ENCODE results near the gene MGLL.

DNA sequence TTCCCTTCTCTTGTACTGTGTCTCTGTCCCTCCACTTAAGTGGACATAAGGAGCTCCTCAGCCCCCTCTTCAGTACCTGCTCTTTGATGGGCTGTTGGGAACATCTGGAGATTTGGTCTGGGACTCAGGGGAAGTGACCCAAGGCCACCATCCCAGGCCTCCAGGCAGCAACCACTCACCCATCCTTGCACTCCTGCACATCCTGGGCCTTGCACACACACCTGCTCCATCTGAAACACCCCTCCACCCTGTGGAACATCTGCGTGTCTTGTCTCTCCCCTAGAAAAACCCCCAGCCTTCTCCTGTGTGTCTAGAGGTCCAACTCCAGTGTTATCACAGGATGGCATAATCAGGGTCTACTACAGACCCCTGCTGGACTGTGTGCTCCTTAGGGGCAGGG lies 75.2 kb downstream of the MGLL start:
- TF ChIP-seq EZH2phosphoT487 (IDR thresholded peaks at IDR 0.05; ENCODE audit: insufficient read depth, low read depth) (no peak), EZH2 (IDR thresholded peaks at IDR 0.05; ENCODE audit: insufficient read depth, poor library complexity, severe bottlenecking) (no peak)
